ENCODE data around the gene SLC4A5. TPM values are rescaled to one million over a fixed set of nuclear protein-coding genes. Genes with fewer than 3 reads are reported as not detected.

The SLC4A5 gene
- total and polyA plus RNA-seq, 2 of the 8 experiments (the other 6 are each of a cell fraction or from before 2014, with no cell fraction given) = 0.42 to 0.52 TPM

- CTCF ChIA-PET (ENCODE audit: partially characterized antibody) = interaction anchor here (0.7 to 2.1 kb wide), 4 partner anchors 14 to 45 kb away, joined by 3 to 6 read pairs (median 4); partner anchors contain the start of gene MTHFD2
- Histone ChIP-seq H3K23me2 (ENCODE audit: low read depth, low read length) (no peaks in the 10 kb centered on the region), H2BK120ac (replicated peaks; ENCODE audit: low read depth, low read length) (no peak overlapping the region), H4K5ac (ENCODE audit: insufficient read length, low read depth, low read length) (no peak overlapping the region), H3K27ac (ENCODE audit: low read depth, low read length) (no peak overlapping the region), H4K8ac (ENCODE audit: extremely low read depth, insufficient read depth, low read length) (no peak overlapping the region), H2AK5ac (ENCODE audit: low read depth, low read length) (no peak overlapping the region), H2BK15ac (ENCODE audit: low read length) (no peak overlapping the region), H4K91ac (replicated peaks; ENCODE audit: insufficient read length, low read length) (no peak overlapping the region), H3K4me3 (ENCODE audit: extremely low read depth in 1 of 4, insufficient read depth in 2 of 4, low read depth in 3 of 4, low read length in 4 of 4) (no peak overlapping the region), H2AFZ (ENCODE audit: low read length) (peak overlapping the region; percentile 67; the same call in 1 of the 2 replicates), H2BK12ac (ENCODE audit: low read depth, low read length) (no peak overlapping the region), H3K79me1 (ENCODE audit: low read depth, low read length) (no peaks in the 10 kb centered on the region), H3K79me2 (ENCODE audit: control insufficient read depth in 1 of 2, insufficient read depth in 2 of 2, low read length in 2 of 2) (no peaks in the 10 kb centered on the region), H3K56ac (replicated peaks; ENCODE audit: insufficient read length, low read depth, low read length) (no peak overlapping the region), H3K14ac (ENCODE audit: insufficient read length) (no peak overlapping the region), H3K4me2 (ENCODE audit: insufficient read depth in 1 of 2, low read depth in 2 of 2, low read length in 2 of 2) (no peak overlapping the region), H3K36me3 (ENCODE audit: control insufficient read depth in 2 of 4, insufficient read depth in 4 of 4, low read length in 3 of 4) (no peaks in the 10 kb centered on the region), H3K4me1 (replicated peaks in 1 of 4; ENCODE audit: control insufficient read depth in 3 of 4, insufficient read depth in 4 of 4, low read length in 3 of 4) (peaks cover 3 to 9% (median 5%) of the 10 kb centered on the region in 4 experiments), H3K9ac (replicated peaks in 1 of 4; ENCODE audit: extremely low read depth in 1 of 4, low read depth in 3 of 4, low read length in 3 of 4) (no peak overlapping the region), H3K18ac (ENCODE audit: extremely low read depth, low read length) (no peak overlapping the region), H3K4ac (replicated peaks; ENCODE audit: insufficient read length, low read depth, low read length) (no peak overlapping the region), H2BK20ac (ENCODE audit: low read length) (no peak overlapping the region), H3K9me3 (ENCODE audit: insufficient read depth in 2 of 2, low read depth in 1 of 2, low read length in 1 of 2) (no peaks in the 10 kb centered on the region), H2BK5ac (ENCODE audit: low read depth, low read length) (no peak overlapping the region), H4K20me1 (replicated peaks in 1 of 2; ENCODE audit: control insufficient read depth in 1 of 2, insufficient read depth in 2 of 2, low read length in 2 of 2) (no peaks in the 10 kb centered on the region), H3K23ac (ENCODE audit: insufficient read length) (no peak overlapping the region), H3K27me3 (replicated peaks in 1 of 4; ENCODE audit: control insufficient read depth in 3 of 4, extremely low read depth in 1 of 4, insufficient read depth in 3 of 4, low read length in 3 of 4) (no peaks in the 10 kb centered on the region)
- 94% methylated on average over 2 of the region's 2 CpGs; no CpG with 5 or more reads in 1 of the 2 experiments for WGBS, 2 experiments (ENCODE audit: extremely low coverage in 1 of 2, insufficient coverage in 1 of 2, insufficient read length in 1 of 2, insufficient replicate concordance in 2 of 2, low coverage in 1 of 2, low lambda C conversion rate in 2 of 2, missing lambda C conversion rate in 1 of 2)
- TF ChIP-seq HDAC2 (IDR thresholded peaks at IDR 0.05; ENCODE audit: borderline replicate concordance in 1 of 2, low read depth in 2 of 2, low read length in 2 of 2) = no peak
- TF ChIP-seq TCF12 (IDR thresholded peaks at IDR 0.05; ENCODE audit: low read depth, low read length) = no peak
- no peak for TF ChIP-seq E2F6 (IDR thresholded peaks at IDR 0.05)
- POLR2A ChIA-PET (ENCODE audit: partially characterized antibody) = interaction anchor here (0.6 to 72.1 kb wide), 3 partner anchors 6 to 442 kb away, joined by 3 to 2699 read pairs (median 2699); partner anchors contain the start of genes BOLA3, MOB1A and MTHFD2
- DNase-seq (ENCODE audit: low read depth in 1 of 2, low spot score in 2 of 2) (no peak), FAIRE-seq (no peak)
Measured at GRCh38 chr2:74183878-74184277, 159.3 kb downstream of the SLC4A5 start.

Measured in H1 (cell line).